Measurements from ENCODE around the gene ABCA10. TPM values are rescaled to one million over a fixed set of nuclear protein-coding genes. Genes with fewer than 3 reads are reported as not detected.

ABCA10 gene
- total RNA-seq, 1 donor from 2014 or later = 0.50 TPM

Small RNAs within 50 kb of the gene (microRNA-seq; reads per million reads assigned to microRNA genes)
- gene MIR4524A (ENCODE audit: borderline number of aligned reads) (not detected), gene MIR4524B (ENCODE audit: borderline number of aligned reads) (not detected)

Other genes starting within 250 kb of the ABCA10 start
- gene ABCA9, start 167.9 kb downstream of the ABCA10 start, total RNA-seq = 0.05 to 0.38 TPM (median 0.29 TPM) in 3 replicates
- 0.26 to 0.46 TPM (median 0.30 TPM) in 3 replicates for gene ABCA6, start 86.9 kb downstream of the ABCA10 start, total RNA-seq
- gene ABCA5, start 98.3 kb upstream of the ABCA10 start, total RNA-seq = 7.7 to 8.7 TPM (median 8.2 TPM) in 3 replicates
- gene MAP2K6, start 185.9 kb upstream of the ABCA10 start, total RNA-seq = 0.75 to 6.1 TPM (median 0.90 TPM) in 3 replicates

Data from chondrocyte (in vitro differentiated cells).